ENCODE results near the gene FER.
"Not testable (repeated sequence)": the region's sequence is repeated elsewhere in the genome, so short reads cannot be mapped to it uniquely, and the experiment has no call there.

The FER gene

DNA sequence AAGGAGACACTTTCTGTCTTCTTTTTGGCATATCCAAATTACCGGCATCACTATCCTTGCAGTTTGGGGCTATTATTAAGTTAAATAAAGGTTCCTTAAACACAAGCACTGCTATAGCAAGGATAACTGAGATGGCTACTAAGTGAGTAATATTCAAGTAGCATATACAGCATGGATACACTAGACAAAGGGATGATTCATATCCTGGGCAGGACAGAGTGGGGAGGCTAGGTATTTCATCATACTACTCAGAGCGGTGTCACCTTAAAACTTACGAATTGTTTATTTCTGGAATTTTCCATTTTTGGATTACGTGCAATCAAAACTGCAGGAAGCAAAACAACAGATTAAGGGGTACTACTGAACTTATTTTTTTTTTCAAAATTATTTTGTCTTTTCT, 54.1 kb downstream of the FER start:
- DNase-seq, result no peak

DNA sequence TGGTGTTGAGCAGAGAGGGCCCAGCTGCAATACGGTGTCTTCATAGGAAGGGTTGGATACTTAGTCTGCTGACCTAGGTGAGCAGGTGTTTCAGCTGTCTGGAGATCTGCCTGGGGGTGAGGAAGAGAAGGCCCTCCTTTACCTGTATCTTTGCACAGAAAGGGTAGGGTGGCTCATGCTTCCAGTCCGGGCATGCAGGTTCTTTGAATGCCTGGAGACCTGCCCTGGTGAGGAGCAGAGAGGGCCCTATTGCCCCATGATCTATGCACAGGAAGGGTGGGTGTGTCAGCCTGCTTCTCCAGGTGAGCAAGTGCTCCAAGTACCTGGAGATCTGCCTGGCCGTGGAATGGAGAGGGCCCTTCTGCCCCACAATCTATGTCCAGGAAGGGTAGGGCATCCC, 63.0 kb downstream of the FER start:
- no peak for DNase-seq

DNA sequence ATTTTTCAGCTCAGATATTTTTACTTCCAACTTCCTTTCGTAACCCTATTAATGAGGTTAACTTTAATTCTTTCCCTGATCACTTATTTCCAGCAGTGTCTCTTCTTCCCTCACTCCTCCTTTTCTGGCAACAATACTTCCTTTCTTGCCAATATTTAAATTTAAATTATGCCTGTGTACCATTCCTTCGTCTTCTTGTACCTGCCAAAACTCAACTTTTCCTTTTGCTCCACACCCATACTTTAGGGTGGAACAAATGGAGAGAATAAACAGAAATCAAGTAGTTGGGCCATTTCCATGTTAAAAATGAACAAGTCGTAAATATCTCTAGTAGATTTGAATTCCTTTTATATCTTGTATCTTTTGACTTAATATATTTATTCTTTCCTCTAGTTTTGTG, 66.0 kb downstream of the FER start:
- no peak for DNase-seq

DNA sequence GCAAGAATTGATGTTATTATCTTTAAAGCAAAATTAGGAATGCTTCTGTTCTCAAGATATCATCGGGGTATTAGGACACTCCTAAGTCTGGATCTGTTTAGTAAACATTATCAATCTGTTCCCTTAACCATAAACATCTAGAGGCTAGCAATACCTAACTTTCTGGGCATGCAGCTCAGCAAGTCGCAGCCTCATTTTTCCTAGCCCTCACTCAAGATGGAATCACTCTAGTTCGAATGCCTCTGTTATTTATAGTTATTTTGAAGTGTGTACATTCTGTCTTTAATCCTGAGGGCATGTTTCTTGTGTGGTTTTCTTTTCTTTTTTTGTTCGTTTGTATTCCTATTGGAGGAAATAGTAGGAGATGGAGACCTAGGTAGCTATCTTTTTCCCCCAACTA, 66.9 kb downstream of the FER start:
- DNase-seq, result no peak

DNA sequence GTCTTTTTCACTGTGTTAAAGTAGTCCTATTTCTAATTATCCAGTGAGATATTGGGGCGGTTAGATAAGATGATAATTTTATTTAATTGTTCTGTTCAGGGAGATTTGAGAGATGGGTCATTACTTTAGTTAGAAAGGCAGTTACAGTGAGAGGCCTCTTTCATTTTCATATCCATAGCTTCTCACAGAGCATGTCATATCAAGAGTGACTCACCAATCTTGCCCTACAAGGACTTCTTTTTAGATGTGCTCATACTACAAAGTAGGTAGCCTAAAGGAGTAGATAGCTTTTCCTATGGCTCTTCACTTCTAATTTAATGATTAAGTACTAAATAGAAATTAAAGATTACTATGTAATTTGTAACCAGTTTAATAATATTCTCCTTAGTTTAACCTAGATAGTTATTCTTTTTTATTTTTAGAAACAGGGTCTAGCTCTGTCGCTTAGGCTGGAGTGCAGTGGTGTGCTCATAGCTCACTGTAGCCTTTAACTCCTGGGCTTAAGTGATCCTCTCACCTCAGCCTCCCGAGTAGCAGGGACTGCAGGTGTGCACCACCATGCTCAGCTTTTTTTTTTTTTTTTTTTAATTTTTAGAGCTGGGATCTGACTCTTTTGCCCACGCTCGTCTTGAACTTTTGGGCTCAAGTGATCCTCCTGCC, 71.0 kb downstream of the FER start:
- no peak for DNase-seq

DNA sequence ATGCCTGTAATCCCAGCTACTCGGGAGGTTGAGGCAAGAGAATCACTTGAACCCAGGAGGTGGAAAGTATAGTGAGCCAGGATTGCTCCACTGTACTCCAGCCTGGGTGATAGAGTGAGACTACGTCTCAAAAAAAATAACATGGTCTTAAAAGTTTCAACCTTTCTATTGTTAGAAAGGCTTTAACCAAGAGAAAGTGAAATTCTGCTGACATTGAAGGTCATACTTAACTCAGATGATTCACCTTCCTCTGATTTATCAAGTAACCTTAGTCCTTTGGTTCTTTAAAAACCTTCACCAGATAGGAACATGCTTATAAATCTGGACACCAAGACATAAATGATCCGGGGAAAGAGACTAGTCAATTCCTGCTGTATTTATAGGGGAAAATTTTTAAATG, 73.3 kb downstream of the FER start:
- DNase-seq, result no peak

DNA sequence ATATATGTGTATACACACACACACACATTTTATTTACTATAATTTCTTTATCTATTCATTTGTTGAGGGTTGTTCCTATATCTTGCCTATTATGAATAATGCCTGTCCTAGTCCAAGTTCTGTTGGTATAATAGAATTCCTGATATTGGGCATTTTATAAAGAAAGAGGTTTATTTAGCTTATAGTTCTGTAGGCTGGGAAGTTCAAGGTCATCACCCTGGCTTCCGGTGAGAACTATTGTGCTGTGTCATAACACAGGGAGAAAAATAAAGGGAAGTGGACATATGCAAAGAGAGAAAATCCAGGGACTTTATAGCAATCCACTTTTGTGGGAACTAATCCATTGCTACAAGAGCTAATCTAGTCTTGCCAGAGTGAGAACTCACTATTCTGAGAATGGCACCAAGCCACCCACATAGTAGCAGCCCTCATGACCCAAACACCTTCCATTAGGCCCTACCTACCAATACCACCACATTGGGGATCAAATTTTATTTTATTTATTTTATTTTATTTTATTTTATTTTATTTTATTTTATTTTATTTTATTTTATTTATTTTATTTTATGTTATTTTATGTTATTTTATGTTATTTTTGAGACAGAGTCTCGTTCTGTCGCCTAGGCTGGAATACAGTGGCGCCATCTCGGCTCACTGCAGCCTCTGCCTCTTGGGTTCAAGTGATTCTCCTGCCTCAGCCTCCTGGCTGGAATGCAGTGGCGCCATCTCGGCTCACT, 74.7 kb downstream of the FER start:
- no peak for DNase-seq

DNA sequence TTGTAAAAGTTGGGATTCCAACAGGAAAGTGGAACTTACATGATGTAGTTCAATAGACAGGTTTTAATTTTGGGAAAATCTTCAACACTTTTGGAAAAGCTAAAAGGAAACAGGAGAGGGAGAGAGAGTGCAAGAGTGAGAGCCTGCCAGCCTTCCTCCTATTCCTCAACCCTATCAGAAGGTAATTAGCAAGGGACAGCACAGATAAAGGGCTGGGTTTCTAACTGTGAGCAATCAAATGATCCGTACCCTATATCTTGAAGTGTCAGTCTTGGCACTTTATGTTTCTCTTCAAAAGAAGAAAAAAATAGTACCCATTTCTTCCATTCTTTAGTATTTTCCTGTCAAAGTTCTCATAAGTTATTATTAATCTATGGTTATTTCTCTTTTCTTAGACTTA, 79.4 kb downstream of the FER start:
- DNase-seq, result no peak

DNA sequence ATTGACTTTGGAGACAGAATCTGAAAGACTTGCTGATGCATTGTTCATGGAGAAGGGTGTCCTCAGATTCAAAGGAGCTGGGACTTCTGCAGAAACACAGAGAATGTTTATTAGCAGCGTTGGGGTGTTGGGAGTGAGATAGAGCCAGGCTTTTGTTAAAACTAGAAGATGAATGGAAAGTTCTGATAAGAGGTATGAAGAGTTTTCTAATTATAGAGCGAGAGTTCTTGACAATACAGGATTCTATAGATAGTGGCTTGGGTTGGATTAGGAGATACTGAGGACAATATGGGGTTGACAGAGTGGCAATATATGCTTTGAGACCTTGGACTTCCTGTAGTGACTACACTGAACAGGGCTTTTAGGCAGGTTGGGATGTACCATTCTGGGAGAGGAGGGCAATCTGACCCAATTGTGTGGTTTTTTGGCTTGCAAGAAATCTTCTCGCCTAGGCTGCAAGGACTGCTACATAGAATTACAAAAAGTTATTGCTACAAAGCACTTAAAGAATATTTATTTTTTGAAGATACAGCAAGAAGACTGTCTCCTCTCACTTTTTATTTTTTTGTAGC, 83.1 kb downstream of the FER start:
- DNase-seq, result no peak

DNA sequence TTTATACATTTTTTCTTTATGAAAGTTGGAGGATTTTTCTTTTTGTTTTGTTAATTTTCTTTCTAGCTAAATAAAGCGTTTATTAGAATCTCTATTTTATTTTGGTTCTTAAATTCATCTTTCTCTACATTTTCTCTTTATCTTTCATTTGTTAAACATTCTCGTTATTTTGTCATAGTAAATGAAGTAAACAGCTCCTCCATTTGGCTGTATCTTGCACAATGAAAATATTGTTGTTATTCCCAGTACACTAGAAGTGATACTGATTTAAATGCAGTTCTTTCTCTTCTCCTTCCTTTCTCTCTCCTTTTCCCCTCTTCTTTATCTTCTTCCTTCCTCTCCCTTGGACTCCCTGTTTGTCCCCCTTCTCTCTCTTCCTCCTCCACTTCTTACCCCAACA, 88.8 kb downstream of the FER start:
- no peak for DNase-seq

DNA sequence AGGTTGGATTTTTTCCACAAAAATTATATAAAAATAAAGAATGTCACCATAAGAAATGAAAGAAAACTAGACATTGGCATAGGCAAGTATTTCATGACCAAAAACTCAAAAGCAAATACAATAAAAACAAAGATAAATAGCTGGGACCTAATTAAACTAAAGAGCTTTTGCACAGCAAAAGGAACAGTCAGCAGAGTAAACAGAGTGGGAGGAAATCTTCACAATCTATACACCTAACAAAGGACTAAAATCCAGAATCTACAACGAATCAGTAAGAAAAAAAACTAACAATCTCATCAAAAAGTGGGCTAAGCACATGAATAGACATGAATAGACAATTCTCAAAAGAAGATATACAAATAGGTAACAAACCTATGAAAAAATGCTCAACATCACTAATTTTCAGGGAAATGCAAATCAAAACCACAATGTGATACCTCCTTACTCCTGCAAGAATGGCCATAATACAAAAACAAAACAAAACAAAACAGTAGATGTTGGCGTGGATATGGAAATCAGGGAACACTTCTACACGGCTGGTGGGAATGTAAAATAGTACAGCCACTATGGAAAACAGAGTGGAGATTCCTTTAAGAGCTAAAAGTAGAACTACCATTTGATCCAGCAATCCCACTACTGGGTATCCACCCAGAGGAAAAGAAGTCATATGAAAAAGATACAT, 94.7 kb downstream of the FER start:
- DNase-seq, result not testable (repeated sequence)

DNA sequence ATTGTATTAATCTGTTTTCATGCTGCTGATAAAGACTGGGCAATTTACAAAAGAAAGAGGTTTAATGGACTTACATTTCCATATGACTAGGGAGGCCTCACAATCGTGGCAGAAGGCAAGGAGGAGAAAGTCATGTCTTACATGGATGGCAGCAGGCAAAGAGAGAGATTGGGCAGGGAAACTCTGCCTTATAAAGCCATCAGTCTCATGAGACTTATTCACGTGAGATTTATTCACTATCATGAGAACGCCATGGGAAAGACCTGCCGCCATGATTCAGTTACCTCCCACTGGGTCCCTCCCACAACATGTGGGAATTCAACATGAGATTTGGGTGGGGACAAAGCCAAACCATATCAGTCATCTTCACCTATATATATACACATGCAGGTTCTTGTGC, 103.4 kb downstream of the FER start:
- DNase-seq, result not testable (repeated sequence)

DNA sequence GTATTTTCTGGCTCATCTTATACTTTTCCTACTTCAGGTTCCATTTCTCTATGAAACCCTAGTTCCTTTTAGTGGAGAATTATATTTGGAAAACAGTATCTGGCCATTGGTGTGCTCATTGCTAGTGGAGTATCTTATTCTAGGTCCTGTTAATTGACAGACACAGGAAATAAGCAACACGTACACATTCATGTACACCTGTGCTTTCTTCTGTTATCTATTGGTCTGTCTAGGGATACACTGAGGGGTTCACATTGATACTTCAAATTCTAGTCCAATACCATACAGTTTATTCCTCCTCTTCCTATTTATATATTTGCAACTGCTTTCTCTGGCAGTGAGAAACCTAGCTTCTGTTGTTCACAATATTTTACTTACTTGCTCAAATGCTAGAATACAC, 110.2 kb downstream of the FER start:
- DNase-seq, result no peak

DNA sequence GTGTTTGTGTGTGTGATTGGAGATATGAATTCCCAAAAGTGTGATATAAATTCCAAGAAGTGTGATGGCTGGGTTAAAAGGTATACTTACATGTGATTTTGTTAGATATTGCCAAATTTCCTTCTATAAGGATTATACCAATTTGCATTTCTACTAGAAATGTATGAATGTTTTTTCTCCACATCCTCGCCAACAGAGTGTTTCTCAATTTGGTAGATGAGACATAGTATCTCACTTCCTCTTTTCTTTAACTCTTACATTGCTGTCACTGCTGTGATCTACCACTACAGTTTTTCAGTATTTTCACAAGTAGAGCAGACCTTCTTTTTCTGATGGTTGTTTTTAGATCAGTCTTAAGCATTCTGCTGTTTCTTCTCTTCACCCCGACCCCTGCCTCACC, 111.3 kb downstream of the FER start:
- DNase-seq, result no peak

DNA sequence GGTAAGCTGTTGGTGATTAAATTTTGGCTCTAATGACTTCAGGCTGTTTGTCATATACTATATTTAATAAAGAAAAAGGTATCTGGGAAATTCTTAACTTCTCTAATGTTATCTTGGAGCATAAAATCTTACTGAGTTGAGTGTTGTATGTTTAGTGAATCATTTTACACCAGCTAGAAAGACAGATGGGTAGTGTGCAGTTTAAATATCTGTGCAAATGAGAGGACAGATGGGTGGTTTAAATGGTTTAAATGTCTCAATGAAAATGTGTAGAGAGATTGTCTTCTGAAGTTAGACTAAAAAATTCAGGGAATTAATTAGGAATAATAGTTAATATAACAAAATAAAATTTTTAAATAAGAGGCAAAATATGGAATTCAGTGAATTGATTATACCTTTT, 114.5 kb downstream of the FER start:
- no peak for DNase-seq

DNA sequence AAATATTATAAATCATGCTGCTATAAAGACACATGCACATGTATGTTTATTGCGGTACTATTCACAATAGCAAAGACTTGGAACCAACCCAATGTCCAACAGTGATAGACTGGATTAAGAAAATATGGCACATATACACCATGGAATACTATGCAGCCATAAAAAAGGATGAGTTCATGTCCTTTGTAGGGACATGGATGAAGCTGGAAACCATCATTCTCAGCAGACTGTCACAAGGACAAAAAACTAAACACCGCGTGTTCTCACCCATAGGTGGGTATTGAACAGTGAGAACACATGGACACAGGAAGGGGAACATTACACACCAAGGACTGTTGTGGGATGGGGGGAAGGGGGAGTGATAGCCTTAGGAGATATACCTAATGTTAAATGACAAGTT, 118.4 kb downstream of the FER start:
- DNase-seq, result not testable (repeated sequence)

DNA sequence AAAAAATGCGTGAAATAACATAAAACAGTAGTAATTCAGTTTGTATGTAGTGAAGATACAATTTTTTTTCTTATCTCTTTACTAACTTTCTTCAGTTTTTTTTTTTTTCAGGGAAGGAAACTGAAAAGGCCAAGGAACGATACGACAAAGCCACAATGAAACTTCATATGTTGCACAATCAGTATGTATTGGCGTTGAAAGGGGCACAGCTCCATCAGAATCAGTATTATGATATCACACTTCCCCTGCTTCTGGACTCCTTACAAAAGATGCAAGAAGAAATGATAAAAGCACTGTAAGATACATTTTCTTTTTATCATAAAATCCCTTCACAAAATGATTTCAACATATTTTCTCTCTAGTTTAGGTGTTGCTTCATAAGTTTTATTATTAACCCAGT, 120.0 kb downstream of the FER start:
- DNase-seq, result no peak

DNA sequence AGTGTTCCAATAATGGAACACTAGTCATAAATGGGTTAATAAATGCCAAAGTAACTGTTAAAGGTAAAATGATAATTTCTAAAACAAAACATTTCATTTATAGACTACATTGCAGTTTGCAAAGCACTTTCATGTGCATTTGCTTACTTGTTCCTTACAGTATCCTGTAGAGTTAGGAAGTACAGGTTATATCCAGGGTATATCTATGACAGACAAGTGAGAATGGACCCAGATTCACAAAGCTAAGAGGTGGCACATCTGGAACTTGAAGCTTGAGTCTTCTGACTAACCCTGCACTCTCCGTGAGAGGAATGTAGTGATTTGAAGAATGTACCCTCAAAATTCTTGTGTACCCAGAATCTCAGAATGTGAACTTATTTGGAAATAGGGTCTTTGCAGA, 121.4 kb downstream of the FER start:
- no peak for DNase-seq

DNA sequence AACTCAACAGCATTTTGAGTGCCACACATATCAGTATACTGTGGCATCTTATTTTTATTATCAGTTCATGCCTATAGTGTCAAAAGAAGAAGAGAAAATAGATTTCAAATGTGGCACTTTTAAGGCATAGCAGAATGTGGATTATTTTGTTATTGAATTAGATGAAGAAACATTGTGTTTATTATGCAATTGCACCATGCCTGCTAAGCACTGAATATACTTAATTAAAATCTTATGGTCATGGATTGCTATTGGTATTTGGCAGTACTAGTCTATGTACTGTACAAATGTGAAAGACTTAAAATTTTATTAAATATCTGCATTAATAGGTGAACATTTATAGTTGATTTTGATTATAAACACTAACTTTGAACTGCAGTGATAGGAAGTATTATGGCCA, 128.8 kb downstream of the FER start:
- no peak for DNase-seq

DNA sequence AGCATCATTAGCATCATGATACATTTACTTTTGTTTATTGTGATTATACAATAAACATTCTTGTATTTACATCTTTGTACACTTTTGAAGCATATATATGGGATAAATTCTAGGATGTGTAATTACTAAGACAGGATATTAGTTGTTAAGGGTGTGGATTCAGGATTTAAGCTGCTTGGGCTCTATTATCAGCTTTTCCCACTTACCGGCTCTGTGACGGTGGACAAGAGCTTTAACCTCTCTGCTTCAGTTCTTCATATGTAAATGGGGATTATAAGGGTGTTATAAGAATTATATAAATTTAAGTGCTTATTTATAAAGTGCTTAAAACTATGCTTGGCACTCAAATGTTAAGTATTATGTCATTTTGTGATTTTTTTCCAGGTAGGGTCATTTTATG, 131.1 kb downstream of the FER start:
- no peak for DNase-seq

DNA sequence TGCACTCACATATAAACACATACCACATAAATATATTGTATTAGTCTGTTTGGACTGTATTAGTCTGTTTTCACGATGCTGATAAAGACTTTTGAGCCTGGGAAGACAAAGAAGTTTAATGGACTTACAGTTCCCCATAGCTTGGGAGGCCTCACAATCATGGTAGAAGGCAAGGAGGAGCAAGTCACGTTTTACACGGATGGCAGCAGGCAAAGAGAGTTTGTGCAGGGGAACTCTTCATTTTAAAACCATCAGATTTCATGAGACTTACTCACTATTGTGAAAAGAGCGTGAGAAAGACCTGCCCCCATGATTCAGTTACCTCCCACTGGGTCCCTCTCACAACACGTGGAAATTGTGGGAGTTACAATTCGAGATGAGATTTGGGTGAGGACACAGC, 133.4 kb downstream of the FER start:
- DNase-seq, result no peak

DNA sequence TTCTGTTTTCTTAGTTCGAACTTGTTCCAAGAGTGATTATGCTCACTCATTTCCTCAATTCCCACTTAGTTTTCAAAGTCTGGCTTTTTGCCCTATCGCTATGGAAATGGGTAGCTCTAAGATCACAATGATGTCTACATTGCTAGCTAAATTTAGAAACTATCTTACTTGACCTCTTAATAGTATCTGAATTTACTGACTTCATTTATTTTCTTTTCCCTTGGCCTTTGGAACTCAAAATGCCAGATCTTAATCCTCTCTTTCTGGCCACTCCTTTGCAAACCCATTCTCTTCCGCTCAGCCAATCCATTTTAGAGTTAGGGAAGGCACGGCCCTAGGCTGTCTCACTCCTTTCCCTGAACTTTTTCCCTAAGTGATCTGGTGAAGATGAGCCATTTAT, 137.0 kb downstream of the FER start:
- DNase-seq, result no peak

DNA sequence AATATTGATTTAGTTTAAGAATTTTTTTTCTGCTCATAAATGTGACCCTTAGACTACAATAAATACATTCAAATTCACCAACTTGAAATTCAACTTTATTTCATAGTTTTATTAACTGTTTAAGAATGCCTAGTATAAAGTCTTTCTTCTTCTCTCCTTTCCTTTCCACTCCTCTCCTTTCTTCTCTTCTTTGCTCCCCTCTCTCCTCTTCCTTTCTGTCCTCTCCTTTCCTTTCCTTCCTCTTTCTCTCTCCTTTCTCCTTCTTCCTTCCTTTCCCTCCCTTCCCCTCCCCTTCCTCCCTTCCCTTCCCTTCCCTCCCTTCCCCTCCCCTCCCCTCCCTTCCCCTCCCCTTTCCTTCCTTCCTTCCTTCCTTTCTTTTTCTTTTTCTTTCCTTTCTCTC, 150.6 kb downstream of the FER start:
- no peak for DNase-seq

DNA sequence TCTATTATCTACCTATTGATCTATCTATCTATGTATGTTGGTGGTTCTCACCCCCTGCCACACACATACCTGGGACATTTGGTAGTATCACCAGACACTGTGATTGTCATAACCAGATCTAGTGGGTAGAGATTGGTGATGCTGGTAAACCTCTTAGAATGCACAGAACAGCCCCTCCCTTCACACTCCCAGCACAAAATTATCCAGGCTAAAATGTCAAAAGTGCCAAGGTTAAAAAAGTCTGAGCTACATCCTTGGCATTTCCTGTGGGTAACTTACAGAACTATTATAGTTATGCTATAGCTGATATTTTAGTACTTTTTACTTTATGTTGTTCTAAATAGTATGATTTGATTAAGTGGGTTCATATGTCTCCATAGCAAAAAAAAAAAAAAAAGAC, 151.0 kb downstream of the FER start:
- DNase-seq, result no peak
